ENCODE data around the gene PDLIM4.

Gene PDLIM4

GRCh38 chr5:132294728-132295504 is 37.4 kb downstream of the PDLIM4 start:
- peak overlapping the region; percentile 89 for H3K4me3 ChIP-seq (replicated peaks; ENCODE audit: low read depth, low read length)
- DNase-seq (ENCODE audit: extremely low read depth, low read depth): peak; percentile 67
- TF ChIP-seq, protein P1, sequence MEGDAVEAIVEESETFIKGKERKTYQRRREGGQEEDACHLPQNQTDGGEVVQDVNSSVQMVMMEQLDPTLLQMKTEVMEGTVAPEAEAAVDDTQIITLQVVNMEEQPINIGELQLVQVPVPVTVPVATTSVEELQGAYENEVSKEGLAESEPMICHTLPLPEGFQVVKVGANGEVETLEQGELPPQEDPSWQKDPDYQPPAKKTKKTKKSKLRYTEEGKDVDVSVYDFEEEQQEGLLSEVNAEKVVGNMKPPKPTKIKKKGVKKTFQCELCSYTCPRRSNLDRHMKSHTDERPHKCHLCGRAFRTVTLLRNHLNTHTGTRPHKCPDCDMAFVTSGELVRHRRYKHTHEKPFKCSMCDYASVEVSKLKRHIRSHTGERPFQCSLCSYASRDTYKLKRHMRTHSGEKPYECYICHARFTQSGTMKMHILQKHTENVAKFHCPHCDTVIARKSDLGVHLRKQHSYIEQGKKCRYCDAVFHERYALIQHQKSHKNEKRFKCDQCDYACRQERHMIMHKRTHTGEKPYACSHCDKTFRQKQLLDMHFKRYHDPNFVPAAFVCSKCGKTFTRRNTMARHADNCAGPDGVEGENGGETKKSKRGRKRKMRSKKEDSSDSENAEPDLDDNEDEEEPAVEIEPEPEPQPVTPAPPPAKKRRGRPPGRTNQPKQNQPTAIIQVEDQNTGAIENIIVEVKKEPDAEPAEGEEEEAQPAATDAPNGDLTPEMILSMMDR (IDR thresholded peaks at IDR 0.05; ENCODE audit: low read depth, low read length, missing control alignments): no peak

GRCh38 chr5:132295505-132296411 is 38.3 kb downstream of the PDLIM4 start:
- DNase-seq (ENCODE audit: extremely low read depth, low read depth): no peak
- H3K4me3 ChIP-seq (replicated peaks; ENCODE audit: low read depth, low read length): peak overlapping the region; percentile 89
- TF ChIP-seq, protein P1 (IDR thresholded peaks at IDR 0.05; ENCODE audit: low read depth, low read length, missing control alignments): no peak

- peak overlapping the region; percentile 89 for H3K4me3 ChIP-seq (replicated peaks; ENCODE audit: low read depth, low read length)
- TF ChIP-seq, protein P1 (IDR thresholded peaks at IDR 0.05; ENCODE audit: low read depth, low read length, missing control alignments): no peak
- DNase-seq (ENCODE audit: extremely low read depth, low read depth): no peak
Observed at GRCh38 chr5:132296412-132297016, 39.0 kb downstream of the PDLIM4 start.

GRCh38 chr5:132297211-132297940 is 39.9 kb downstream of the PDLIM4 start:
- TF ChIP-seq, protein P1 (IDR thresholded peaks at IDR 0.05; ENCODE audit: low read depth, low read length, missing control alignments): no peak
- DNase-seq (ENCODE audit: extremely low read depth, low read depth): no peak
- no peak overlapping the region for H3K4me3 ChIP-seq (replicated peaks; ENCODE audit: low read depth, low read length)

- no peak for DNase-seq (ENCODE audit: extremely low read depth, low read depth)
- H3K4me3 ChIP-seq (replicated peaks; ENCODE audit: low read depth, low read length): no peak overlapping the region
- TF ChIP-seq, protein P1 (IDR thresholded peaks at IDR 0.05; ENCODE audit: low read depth, low read length, missing control alignments): no peak
Observed at GRCh38 chr5:132298298-132299212, 41.1 kb downstream of the PDLIM4 start.

Measured in HFF-Myc (cell line).